Ascending aorta (tissue), 2 donors: Measurements from ENCODE around the gene TRAPPC2L. TPM values are rescaled to one million over a fixed set of nuclear protein-coding genes. Genes with fewer than 3 reads are reported as not detected.

Experiments used
- DNase-seq, 2 donors: peaks; one replicate each; pipeline ENCODE4 v3.0.0-alpha.2; 2019; ENCODE audit warnings: low spot score in 2 of 2
- H3K27ac ChIP-seq, 2 donors: fragments of 200-600 bp; sonication (generic); one replicate each; pipeline ENCODE4 v1.5.1; 2016 to 2017; ENCODE audit warnings: mild to moderate bottlenecking in 1 of 2
- H3K27me3 ChIP-seq: fragments of 200-600 bp; sonication (generic); one replicate; pipeline ENCODE4 v1.5.1; 2017
- H3K36me3 ChIP-seq, 2 donors: fragments of 200-600 bp; sonication (generic); one replicate each; pipeline ENCODE4 v1.5.1; 2016
- H3K4me1 ChIP-seq, 2 donors: fragments of 200-600 bp; sonication (generic); one replicate each; pipeline ENCODE4 v1.5.1; 2016 to 2017; ENCODE audit warnings: mild to moderate bottlenecking in 1 of 2
- H3K4me3 ChIP-seq, 2 donors: fragments of 200-600 bp; sonication (generic); one replicate each; pipeline ENCODE4 v1.5.1; 2016 to 2017; ENCODE audit warnings: mild to moderate bottlenecking in 1 of 2
- H3K9me3 ChIP-seq, 2 donors: fragments of 200-600 bp; sonication (generic); one replicate each; pipeline ENCODE4 v1.5.1; 2016
- CTCF ChIP-seq, 3 experiments: fragments of 200-600 bp in 2 of 3; fragments of 450-650 bp in 1 of 3; sonication (generic) in 2 of 3; IDR thresholded peaks; one replicate each; pipeline ENCODE4 v1.5.1; 2016 to 2019; ENCODE audit warnings: antibody characterized with exemption in 3 of 3, mild to moderate bottlenecking in 1 of 3, moderate library complexity in 1 of 3
- intact Hi-C: fragments of 100-400 bp; cut with DNase I; formaldehyde crosslinking; loops from one replicate; pipeline ENCODE4 v1.15.1; 2023
- total RNA-seq: library from RNA; depleted of rRNA; stranded (reverse); fragments of >200 nt; gene quantifications from one replicate; pipeline ENCODE4 v1.1.0, GENCODE V29; 2016

Gene TRAPPC2L
- total RNA-seq, 1 donor from 2014 or later: 7.6 TPM

GRCh38 chr16:88894681-88895300, 37.9 kb downstream of the TRAPPC2L start:
- no peak for TF ChIP-seq CTCF (IDR thresholded peaks at IDR 0.05)
- no peak overlapping the region for H3K4me3 ChIP-seq
- no peaks in the 10 kb centered on the region for H3K36me3 ChIP-seq
- no peaks in the 10 kb centered on the region for H3K27me3 ChIP-seq
- no peak for DNase-seq
- H3K27ac ChIP-seq: no peak overlapping the region
- intact Hi-C loops: no loop called here
- no peaks in the 10 kb centered on the region for H3K9me3 ChIP-seq
- no peaks in the 10 kb centered on the region for H3K4me1 ChIP-seq

GRCh38 chr16:88895335-88895734, 38.4 kb downstream of the TRAPPC2L start:
- no peak for TF ChIP-seq CTCF (IDR thresholded peaks at IDR 0.05)
- Histone ChIP-seq H3K36me3 (no peaks in the 10 kb centered on the region), H3K27ac (no peak overlapping the region), H3K27me3 (no peaks in the 10 kb centered on the region), H3K4me1 (no peaks in the 10 kb centered on the region), H3K4me3 (no peak overlapping the region), H3K9me3 (no peaks in the 10 kb centered on the region)
- intact Hi-C loops: no loop called here
- no peak for DNase-seq

- intact Hi-C loops: no loop called here
- H3K9me3 ChIP-seq: no peaks in the 10 kb centered on the region
- no peak for DNase-seq
- no peaks in the 10 kb centered on the region for H3K27me3 ChIP-seq
- H3K4me1 ChIP-seq: no peaks in the 10 kb centered on the region
- no peak overlapping the region for H3K4me3 ChIP-seq
- no peak overlapping the region for H3K27ac ChIP-seq
- no peak for TF ChIP-seq CTCF (IDR thresholded peaks at IDR 0.05)
- H3K36me3 ChIP-seq: no peaks in the 10 kb centered on the region
Observed at GRCh38 chr16:88896238-88897070, 39.5 kb downstream of the TRAPPC2L start.

GRCh38 chr16:88897696-88898425, 40.9 kb downstream of the TRAPPC2L start:
- Histone ChIP-seq H3K4me3 (no peak overlapping the region), H3K4me1 (no peaks in the 10 kb centered on the region), H3K9me3 (no peaks in the 10 kb centered on the region), H3K27ac (no peak overlapping the region), H3K27me3 (no peaks in the 10 kb centered on the region), H3K36me3 (no peaks in the 10 kb centered on the region)
- no peak for DNase-seq
- intact Hi-C loops: no loop called here
- no peak for TF ChIP-seq CTCF (IDR thresholded peaks at IDR 0.05)

GRCh38 chr16:88899901-88900661, 43.2 kb downstream of the TRAPPC2L start:
- intact Hi-C loops: no loop called here
- Histone ChIP-seq H3K36me3 (no peaks in the 10 kb centered on the region), H3K27me3 (no peaks in the 10 kb centered on the region), H3K4me3 (no peak overlapping the region), H3K27ac (no peak overlapping the region), H3K4me1 (no peaks in the 10 kb centered on the region), H3K9me3 (no peaks in the 10 kb centered on the region)
- no peak for DNase-seq
- TF ChIP-seq CTCF (IDR thresholded peaks at IDR 0.05): no peak
